Jurkat, Clone E6-1 (cell line): Measurements from ENCODE around the gene SEC31B.
A peak's percentile ranks its signal among the peaks of the same experiment; 100 is the strongest.

ENCODE experiments used
- DNase-seq: peaks from one replicate; pipeline ENCODE4 v3.0.0-alpha.2; 2011; ENCODE audit warnings: low read depth, low spot score
- H3K4me3 ChIP-seq: 2 replicates; pipeline ENCODE4 v1.5.1; 2011; ENCODE audit warnings: mild to moderate bottlenecking, low read length, control low read depth, moderate library complexity

The SEC31B gene

DNA sequence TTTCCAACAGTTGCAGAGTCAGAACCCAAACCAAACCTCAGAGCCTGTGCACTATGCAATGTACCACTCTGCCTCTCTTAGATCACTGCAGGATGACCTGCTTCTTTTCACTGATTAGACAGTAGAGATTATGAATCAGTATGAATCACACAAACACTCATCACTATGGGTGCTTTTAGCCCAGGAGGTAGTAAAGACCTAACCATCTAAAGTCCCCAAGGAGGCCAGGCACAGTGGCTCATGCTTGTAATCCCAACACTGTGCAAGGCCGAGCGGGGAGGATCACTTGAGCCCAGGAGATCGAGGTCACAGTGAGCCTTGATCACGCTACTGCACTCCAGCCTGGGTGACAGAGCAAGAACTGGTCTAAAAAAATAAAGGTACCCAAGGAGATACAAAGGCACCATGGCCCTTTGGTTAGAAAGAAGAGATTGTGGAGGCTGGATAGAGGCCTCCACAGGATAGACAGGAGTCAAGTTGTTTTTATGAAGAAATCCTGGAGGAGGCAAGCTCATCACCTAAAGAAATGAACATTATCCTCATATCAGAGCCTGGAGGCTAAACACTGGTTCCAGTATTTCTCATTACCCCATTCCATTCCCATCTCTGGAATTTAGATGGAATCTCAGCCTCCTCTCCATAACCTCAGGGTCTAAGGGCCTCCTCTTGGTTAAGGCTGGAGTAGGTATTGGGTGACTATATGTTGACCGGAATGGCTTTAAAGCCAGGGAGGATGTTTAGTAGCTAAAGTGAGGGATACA is 12.9 kb downstream of the SEC31B start:
- no peak for DNase-seq
- H3K4me3 ChIP-seq: no peak overlapping the region

DNA sequence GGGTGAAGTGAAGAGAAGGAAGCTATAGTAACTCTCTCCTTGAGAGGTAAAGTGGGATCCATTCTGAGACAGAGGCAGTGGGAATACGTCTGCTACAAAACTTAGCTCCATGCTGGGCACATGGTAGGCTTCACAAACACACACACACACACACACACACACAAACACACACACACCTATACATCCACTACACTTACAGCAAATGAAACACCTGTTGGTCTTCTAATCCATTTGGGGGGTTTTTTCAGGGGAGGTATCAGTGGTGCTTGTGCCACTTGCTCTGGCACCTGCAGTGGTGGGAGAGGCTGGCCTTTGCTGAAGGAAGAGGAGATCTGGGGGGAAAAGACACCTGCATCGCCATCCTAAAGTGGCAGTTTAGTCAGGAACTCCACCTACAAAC is 14.5 kb downstream of the SEC31B start:
- H3K4me3 ChIP-seq: no peak overlapping the region
- no peak for DNase-seq

DNA sequence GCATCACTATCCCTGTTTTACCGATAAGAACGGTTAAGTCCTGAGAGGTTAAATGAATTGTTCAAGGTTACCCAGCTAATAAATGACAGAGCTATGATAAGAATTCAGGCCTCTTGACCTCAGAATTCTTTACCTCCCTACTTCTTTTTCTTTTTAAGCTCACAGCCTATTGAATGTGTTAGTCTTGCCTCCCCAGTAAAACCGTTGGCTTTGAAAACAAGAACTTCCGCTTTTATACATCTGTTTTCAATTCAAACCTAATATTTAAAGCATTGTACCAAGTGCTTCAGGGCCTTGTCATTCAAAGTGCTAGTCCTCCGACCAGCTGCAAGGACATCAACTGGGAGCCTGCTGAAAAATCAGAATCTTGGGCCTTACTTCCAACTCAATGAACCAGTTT is 15.6 kb downstream of the SEC31B start:
- no peak for DNase-seq
- no peak overlapping the region for H3K4me3 ChIP-seq

DNA sequence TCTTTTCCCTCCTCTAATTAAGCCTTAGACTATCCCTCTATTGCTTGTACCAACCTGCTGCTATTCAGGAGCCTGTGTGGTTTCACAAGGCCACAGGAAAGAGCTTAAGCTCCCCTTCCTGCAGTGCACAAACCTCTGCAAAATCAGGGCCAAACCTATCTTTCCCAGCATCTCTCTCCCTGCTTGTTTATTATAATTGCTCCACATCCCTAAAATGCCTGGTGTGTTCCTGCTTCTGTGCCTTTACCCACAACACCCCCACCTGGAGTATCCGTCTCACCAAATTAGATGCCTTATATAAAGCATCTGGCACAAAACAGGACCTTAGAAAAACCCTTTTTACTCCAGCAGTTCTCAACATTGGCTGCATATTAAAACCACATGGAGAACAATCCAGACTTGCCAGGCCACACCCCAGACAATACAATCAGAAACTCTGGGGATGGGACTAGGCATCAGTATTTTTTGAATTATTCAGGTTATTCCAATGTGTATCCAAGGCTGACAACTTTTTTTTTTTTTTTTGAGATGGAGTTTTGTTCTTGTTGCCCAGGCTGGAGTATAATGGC is 16.7 kb downstream of the SEC31B start:
- no peak for DNase-seq
- no peak overlapping the region for H3K4me3 ChIP-seq

DNA sequence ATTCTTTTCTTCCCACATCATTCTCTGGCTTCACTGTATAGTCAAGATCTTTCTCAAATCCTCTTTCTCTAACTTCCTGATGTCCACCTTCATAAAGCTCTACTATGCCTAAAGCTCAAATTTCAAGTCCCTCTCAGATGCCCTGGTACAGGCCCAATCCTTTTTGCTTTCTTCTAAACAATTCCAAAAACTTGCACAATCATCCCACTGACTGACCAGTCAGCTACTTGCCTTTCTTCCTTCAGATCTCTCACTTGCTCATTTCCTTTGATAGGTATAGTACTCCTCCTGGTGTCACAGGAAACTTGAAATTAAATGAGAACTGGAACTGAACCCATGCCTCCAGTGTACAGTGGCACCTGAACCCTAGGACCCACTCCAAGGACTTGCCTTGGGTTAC is 18.2 kb downstream of the SEC31B start:
- DNase-seq: no peak
- no peak overlapping the region for H3K4me3 ChIP-seq

DNA sequence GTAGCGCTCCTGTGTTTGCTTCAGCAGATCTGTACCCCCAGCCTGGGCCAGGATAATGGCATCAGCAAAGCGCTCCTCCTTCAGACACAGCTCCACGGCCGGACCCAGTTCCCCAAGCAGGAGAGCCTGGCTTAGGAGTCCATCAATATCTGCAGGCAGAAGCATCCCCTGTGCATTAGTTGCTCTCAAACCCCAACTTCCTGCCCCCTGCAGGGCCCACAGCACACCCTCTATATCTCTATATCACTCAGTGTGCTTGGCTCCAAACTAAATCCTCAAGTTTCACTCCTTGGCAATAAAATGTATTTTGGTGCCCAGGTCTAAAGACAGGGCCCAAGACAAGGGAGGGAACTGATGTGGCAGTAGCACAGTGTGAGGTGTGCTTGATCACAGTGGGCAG is 21.6 kb downstream of the SEC31B start:
- no peak overlapping the region for H3K4me3 ChIP-seq
- no peak for DNase-seq

DNA sequence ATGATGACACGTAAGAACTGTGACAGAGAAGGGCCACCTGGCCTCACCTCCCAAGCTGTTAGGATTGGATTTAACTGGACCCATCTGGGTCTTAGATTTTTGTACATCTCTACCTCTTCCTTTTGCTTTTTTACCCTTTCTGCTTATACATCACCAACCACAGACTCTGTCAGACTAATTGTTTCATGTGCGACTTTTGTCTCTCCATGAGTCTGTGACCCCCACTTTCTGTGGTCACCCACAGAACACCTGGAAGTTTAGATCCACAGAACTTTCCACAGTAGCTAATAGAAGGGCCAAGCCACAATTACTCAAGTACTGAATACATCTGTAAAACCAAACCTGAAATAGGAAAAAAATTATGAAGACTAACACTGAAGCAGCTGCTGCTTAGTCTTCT is 23.1 kb downstream of the SEC31B start:
- no peak overlapping the region for H3K4me3 ChIP-seq
- DNase-seq: peak; percentile 80

DNA sequence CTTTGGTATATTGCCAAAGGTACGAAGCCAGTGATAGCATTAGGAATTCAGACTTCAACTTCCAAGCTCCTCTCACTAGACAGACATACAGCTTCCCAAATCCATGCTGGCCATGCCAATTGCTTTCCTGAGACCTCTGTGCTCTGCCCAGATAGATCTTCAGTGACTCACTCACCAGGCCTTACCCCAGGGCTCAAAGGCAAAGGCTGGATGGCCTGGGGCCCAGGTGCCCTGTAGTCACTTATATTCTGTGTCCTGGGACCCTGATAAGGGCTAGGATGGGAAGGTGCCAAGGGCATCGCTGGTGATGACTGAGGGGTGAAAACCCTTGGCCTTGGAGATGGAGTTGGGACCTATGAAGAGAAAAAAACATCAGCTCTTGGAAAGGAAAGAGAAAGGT is 29.1 kb downstream of the SEC31B start:
- DNase-seq: no peak
- no peak overlapping the region for H3K4me3 ChIP-seq

DNA sequence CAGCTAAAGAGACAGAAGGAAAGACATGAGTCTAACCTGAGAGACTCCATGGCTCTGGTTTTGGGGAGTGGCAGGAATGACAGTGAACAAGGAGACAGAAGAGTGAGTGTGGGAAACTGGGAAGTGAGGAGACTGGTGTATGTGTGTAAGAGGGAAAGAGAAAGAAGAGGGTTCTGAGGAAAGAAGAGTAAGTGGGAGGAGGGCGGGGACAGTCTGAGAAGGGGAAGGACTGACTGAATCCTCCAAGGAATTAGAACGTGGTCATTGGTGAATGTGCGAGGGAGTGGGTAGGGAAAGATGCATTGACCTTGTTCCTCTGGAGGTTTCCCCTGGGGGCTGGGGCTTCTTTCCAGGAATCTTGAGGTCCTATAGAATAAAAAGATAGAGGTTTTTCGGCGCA is 30.3 kb downstream of the SEC31B start:
- no peak overlapping the region for H3K4me3 ChIP-seq

DNA sequence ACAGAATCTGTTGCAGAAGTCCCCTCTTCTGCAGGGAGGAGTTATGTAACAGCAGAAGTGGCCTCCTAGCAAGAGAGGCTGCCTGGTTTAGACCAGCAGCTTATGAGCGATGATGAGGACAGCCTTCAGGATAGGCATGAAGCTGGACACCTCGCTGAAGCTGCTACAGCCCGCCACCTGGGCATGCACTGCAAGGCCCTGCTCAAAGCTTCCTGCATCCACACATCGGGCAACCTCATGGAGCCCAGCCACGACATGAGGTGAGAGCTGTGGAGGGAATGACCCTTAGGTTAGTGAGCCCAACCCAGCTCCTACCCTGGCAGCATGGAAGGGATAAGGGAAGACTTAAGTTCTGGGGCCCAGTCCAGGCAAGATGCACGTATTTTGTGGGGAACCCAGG is 32.1 kb downstream of the SEC31B start:
- no peak for DNase-seq
- H3K4me3 ChIP-seq: no peak overlapping the region

More for the DNA sequence above, 30.3 kb downstream of the SEC31B start:
- DNase-seq: no peak

DNA sequence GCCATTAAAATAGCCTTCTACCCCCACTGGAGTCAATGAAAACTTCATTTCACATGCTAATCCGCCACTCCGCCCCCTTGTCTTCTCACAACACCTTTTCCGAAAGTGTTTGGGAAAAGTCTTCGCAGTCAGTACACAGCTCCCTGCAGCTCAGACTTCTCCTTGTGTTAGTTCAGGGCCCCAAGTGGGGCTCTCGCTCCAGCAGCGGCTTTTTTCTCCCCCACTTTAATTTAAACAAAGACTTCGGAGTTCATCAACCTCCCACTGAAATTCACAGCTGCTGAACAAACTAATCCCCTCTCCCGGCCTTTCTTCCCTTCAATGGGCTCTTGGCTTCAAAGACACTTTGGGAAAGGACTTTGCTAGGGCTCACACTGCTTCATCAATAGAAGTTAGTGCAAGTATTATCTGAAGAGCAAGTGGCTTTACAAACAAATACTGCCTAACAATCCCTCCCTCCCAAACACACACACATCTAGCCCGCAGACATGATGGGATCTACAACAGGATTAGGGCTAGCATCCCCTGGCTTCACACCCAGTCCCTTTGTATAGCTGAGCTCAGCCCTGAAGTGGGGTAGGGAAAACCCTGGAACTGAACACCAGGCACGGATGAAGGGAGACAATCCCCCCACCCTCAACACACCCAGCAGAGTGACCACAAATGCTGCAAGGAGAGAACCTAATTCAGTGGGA is 33.7 kb downstream of the SEC31B start:
- no peak for DNase-seq
- no peak overlapping the region for H3K4me3 ChIP-seq

DNA sequence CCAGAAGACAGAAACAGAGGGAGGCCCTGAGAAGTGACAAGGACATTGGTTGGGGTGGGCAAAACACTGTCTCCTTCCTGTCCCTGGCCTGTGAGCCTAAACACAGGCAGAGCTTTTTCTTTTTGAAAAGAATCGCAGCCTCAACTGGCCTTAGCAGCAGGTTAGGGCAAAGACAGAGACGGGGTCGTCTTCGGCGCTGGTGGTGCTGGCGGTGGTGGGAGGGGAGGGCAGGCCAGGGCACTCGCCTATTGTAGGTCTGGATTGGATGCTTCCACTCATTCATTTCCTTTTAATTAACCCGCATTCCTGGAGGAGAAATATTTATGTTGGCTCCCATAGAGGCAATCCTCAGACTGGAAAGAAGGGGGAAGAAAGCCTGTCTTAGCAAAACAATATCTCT is 34.3 kb downstream of the SEC31B start:
- no peak for DNase-seq
- H3K4me3 ChIP-seq: no peak overlapping the region

DNA sequence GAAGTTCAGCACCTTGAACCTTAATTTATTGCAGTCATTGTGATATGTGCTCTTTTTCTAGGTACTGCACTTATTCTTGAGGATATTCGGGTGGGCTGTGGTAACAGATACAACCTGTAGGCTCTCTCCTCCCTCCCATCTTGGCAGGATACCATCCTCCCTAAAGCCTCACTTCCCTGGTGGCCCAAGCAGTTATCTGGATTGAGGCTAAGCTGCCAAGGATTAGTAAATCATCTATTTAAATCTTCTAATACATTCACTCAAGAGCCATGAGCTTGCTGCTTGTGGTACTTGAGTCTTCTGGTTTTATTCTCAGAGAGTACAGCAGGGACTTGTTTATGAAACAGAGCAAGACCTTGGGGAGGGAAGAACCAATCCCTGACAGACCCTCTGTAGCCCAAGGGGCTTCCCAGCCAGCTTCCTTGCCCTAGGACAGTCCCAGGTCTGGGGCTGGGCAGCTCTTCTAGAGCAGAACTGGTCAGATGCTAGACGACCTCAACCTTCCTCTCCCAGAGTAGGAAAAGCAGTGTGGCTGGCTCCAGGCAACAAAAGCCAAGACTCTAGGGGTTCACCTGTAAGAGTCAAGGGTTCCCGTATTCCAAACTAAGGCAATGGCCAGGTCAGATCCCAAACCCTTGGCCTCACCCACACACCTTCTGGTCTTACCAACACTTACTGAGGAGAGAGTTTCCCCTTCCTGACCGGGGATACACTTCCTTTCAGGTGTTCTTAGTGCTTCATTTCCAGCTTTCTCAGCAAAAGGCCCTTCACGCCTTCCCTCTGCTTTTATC is 35.6 kb downstream of the SEC31B start:
- DNase-seq: no peak
- H3K4me3 ChIP-seq: no peak overlapping the region

DNA sequence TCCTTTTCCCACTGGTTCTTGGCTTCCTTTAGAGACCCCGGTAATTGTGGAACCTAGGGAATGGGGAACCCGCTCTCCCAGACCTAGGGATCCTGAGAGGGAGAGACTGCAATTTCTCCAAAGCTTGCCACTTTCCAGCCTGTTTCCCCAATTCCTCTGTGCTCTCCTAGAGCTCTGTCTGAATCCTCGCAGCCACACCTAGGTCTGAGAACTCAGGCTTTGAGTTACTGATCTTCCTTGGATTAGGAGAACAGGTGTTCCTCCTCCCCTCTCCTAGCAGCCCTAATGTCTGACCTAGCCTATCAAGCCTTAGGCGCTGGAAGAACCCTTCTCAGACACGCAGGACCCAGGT is 36.9 kb downstream of the SEC31B start:
- H3K4me3 ChIP-seq: peak overlapping the region; percentile 56
- DNase-seq: no peak

DNA sequence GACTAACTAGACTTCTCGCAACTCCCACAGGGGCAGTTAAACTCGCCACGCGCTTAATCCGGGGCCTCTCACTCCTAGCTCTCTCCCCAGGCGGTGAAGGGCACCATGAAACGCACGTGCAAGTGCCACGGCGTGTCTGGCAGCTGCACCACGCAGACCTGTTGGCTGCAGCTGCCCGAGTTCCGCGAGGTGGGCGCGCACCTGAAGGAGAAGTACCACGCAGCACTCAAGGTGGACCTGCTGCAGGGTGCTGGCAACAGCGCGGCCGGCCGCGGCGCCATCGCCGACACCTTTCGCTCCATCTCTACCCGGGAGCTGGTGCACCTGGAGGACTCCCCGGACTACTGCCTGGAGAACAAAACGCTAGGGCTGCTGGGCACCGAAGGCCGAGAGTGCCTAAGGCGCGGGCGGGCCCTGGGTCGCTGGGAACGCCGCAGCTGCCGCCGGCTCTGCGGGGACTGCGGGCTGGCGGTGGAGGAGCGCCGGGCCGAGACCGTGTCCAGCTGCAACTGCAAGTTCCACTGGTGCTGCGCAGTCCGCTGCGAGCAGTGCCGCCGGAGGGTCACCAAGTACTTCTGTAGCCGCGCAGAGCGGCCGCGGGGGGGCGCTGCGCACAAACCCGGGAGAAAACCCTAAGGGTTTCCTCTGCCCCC is 37.4 kb downstream of the SEC31B start:
- H3K4me3 ChIP-seq: peak overlapping the region; percentile 56
- DNase-seq: peak; percentile 56

DNA sequence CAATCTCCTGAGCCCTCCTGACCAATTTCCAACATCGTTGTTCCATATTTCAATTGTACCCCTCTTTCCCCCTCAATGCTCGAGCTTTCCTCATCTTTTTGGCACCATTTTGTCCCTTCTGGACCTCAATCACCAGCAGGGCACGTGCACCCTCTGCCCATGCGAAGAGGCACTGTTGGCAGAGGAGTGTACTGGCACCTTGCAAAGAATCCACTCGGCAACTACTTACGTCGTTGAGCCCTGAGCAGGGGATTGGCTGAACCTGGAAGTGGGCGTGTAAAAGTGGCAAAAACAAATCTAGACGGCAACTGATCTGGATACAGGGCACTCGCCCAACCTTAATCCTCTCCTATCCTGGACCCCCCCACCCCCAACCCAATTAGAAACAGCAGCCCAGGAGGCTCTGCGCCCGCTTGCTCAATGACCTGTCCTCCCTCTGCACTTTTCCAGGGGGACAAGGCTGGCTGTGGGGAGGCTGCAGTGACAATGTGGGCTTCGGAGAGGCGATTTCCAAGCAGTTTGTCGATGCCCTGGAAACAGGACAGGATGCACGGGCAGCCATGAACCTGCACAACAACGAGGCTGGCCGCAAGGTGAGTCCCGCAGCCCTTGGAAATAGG is 38.1 kb downstream of the SEC31B start:
- DNase-seq: peak; percentile 92
- H3K4me3 ChIP-seq: peak overlapping the region; percentile 56

DNA sequence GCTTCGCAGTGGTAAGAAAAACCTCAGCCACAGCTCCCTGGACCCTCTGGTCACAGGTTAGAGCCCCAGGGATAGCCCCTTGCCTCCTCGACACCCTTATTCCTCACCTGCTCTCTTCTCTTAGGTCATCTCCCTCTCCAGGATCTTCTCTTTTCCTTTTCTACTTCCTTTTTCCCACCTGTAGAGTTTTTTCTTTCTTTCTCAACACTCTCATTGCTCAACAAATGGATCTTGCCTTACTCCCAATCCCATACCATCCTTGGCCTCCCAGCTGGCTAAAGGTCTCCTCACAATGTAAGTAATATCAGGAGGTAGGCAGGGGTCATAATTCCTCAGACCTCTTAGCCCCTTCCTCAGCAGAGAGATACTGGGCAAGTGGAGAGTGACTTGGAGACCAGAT is 39.7 kb downstream of the SEC31B start:
- no peak overlapping the region for H3K4me3 ChIP-seq
- no peak for DNase-seq

DNA sequence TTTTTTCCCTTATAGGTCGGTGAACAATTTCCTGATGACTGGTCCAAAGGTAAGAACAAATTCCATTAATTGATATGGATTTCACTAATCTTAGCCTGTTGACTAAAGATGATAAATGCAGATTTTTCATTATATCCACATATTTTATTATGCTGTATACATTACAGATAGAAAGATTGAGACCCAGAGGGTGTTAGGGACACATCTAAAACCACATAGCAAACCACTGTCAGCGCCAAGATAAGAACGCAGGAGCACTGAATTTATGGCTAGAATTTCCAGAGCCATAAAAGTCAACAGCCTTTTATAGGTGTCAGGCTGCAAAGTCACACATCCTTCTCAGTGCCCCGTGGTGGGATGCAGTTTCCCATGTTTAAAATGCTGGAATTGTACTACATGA is 40.6 kb downstream of the SEC31B start:
- no peak overlapping the region for H3K4me3 ChIP-seq
- no peak for DNase-seq

DNA sequence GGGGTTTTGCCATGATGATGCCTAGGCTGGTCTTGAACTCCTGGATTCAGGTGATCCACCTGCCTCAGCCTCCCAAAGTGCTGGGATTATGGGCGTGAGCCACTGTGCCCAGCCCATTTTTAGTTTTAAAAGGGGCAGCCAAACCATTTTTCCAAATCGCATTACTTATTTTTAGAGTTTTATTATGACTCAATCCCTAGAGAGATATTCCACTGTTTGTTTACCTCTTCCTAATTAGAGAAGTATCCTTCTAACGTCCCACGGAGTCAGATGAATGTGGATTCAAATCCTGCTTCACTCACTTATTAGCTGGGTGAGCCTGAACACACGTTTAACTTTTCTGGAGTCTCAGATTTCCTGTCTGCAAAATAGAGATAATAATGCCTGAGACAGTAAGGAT is 41.7 kb downstream of the SEC31B start:
- no peak overlapping the region for H3K4me3 ChIP-seq
- DNase-seq: no peak
